Liver (tissue), 9 donors: ENCODE measurements around the gene SYT15. TPM values are rescaled to one million over a fixed set of nuclear protein-coding genes. Genes with fewer than 3 reads are reported as not detected.

ENCODE experiments used
- DNase-seq: peaks from one replicate; pipeline ENCODE4 v3.0.0-alpha.2; 2017; ENCODE audit warnings: low spot score
- H3K27ac ChIP-seq, 2 donors: one replicate each; pipeline ENCODE4 v1.7.0; 2013; ENCODE audit warnings: inconsistent platforms in 2 of 2, low read length in 2 of 2, control low read depth in 1 of 2, low read depth in 1 of 2, mild to moderate bottlenecking in 1 of 2
- H3K27me3 ChIP-seq, 4 donors: one replicate each; pipeline versions ENCODE4 v1.6.1 to v1.7.0; 2013; ENCODE audit warnings: low read length in 3 of 4, inconsistent platforms in 1 of 4, mild to moderate bottlenecking in 1 of 4, moderate library complexity in 1 of 4; ENCODE audit not compliant: control insufficient read depth in 4 of 4, insufficient read depth in 4 of 4
- H3K36me3 ChIP-seq, 4 donors: one replicate each; pipeline versions ENCODE4 v1.6.1 to v1.7.0; 2013; ENCODE audit warnings: low read length in 3 of 4, mild to moderate bottlenecking in 3 of 4, low read depth in 1 of 4, moderate library complexity in 1 of 4; ENCODE audit not compliant: control insufficient read depth in 4 of 4, insufficient read depth in 3 of 4
- H3K4me1 ChIP-seq, 4 donors: one replicate each; pipeline versions ENCODE4 v1.6.1 to v1.7.0; 2013; ENCODE audit warnings: low read length in 3 of 4, mild to moderate bottlenecking in 3 of 4, moderate library complexity in 1 of 4; ENCODE audit not compliant: control insufficient read depth in 4 of 4, insufficient read depth in 4 of 4
- H3K4me3 ChIP-seq, 3 donors: one replicate each; pipeline versions ENCODE4 v1.6.1 to v1.7.0; 2013; ENCODE audit warnings: low read length in 3 of 3, control low read depth in 1 of 3, low read depth in 1 of 3, mild to moderate bottlenecking in 1 of 3
- H3K9ac ChIP-seq, 2 donors: one replicate each; pipeline ENCODE4 v1.7.0; 2013; ENCODE audit warnings: low read length in 2 of 2, mild to moderate bottlenecking in 2 of 2, moderate library complexity in 2 of 2, control low read depth in 1 of 2, low read depth in 1 of 2
- H3K9me3 ChIP-seq, 4 donors: one replicate each; pipeline versions ENCODE4 v1.6.1 to v1.7.0; 2013; ENCODE audit warnings: low read length in 3 of 4; ENCODE audit not compliant: control insufficient read depth in 4 of 4
- ATF3 ChIP-seq: IDR thresholded peaks from 2 replicates; pipeline ENCODE4 v1.6.1; 2016; ENCODE audit warnings: antibody characterized with exemption
- CTCF ChIP-seq: fragments of 150-350 bp; IDR thresholded peaks from 2 replicates; pipeline ENCODE4 v1.5.1; 2017; ENCODE audit warnings: improper control_type of control experiment, low read depth, low read length; ENCODE audit not compliant: missing input control
- EGR1 ChIP-seq, 2 donors: IDR thresholded peaks; 2 replicates each; pipeline ENCODE4 v1.6.1; 2016 to 2018; ENCODE audit warnings: antibody characterized with exemption in 2 of 2, low read depth in 2 of 2
- FOXA1 ChIP-seq: IDR thresholded peaks from 2 replicates; pipeline ENCODE4 v1.6.1; 2016; ENCODE audit warnings: antibody characterized with exemption
- FOXA2 ChIP-seq: IDR thresholded peaks from 2 replicates; pipeline ENCODE4 v1.6.1; 2016; ENCODE audit warnings: antibody characterized with exemption
- GABPA ChIP-seq, 2 donors: IDR thresholded peaks in 1 of 2; conservative IDR thresholded peaks in 1 of 2; 2 replicates each; pipeline ENCODE4 v1.6.1; 2016; ENCODE audit warnings: antibody characterized with exemption in 2 of 2, mild to moderate bottlenecking in 1 of 2, moderate library complexity in 1 of 2
- HNF4A ChIP-seq, 2 donors: conservative IDR thresholded peaks; 2 replicates each; pipeline ENCODE4 v1.6.1; 2016; ENCODE audit warnings: antibody characterized with exemption in 2 of 2, mild to moderate bottlenecking in 2 of 2
- HNF4G ChIP-seq: IDR thresholded peaks from 2 replicates; pipeline ENCODE4 v1.6.1; 2016; ENCODE audit warnings: antibody characterized with exemption
- JUND ChIP-seq, 2 donors: IDR thresholded peaks; 2 replicates each; pipeline ENCODE4 v1.6.1; 2016; ENCODE audit warnings: antibody characterized with exemption in 2 of 2
- MAX ChIP-seq: IDR thresholded peaks from 2 replicates; pipeline ENCODE4 v1.6.1; 2016; ENCODE audit warnings: antibody characterized with exemption
- NR2F2 ChIP-seq: IDR thresholded peaks from 2 replicates; pipeline ENCODE4 v1.6.1; 2016; ENCODE audit warnings: antibody characterized with exemption
- RAD21 ChIP-seq, 2 donors: IDR thresholded peaks; 2 replicates each; pipeline ENCODE4 v1.6.1; 2016; ENCODE audit warnings: antibody characterized with exemption in 2 of 2, mild to moderate bottlenecking in 2 of 2
- REST ChIP-seq: IDR thresholded peaks from 2 replicates; pipeline ENCODE4 v1.6.1; 2016; ENCODE audit warnings: antibody characterized with exemption, mild to moderate bottlenecking
- RXRA ChIP-seq, 2 donors: IDR thresholded peaks; 2 replicates each; pipeline ENCODE4 v1.6.1; 2017 to 2018; ENCODE audit warnings: antibody characterized with exemption in 2 of 2, mild to moderate bottlenecking in 1 of 2
- SP1 ChIP-seq: IDR thresholded peaks from 2 replicates; pipeline ENCODE4 v1.6.1; 2018; ENCODE audit warnings: antibody characterized with exemption, mild to moderate bottlenecking
- TAF1 ChIP-seq: conservative IDR thresholded peaks from 2 replicates; pipeline ENCODE4 v1.6.1; 2016; ENCODE audit warnings: antibody characterized with exemption, mild to moderate bottlenecking
- YY1 ChIP-seq: IDR thresholded peaks from 2 replicates; pipeline ENCODE4 v1.6.1; 2016; ENCODE audit warnings: antibody characterized with exemption, mild to moderate bottlenecking
- ZBTB33 ChIP-seq: IDR thresholded peaks from 2 replicates; pipeline ENCODE4 v1.6.1; 2016; ENCODE audit warnings: antibody characterized with exemption
- WGBS: extraction: QIAGEN DNeasy Blood & Tissue Kit; methylation state at CpG from one replicate; pipeline ENCODE4 v1.1.7; 2013; 5-methylcytosine and 5-hydroxymethylcytosine counted together
- polyA plus RNA-seq, 2 donors: library from polyadenylated mRNA; stranded (reverse) in 1 of 2; unstranded in 1 of 2; fragments of 200-250 nt in 1 of 2; fragments of >200 nt in 1 of 2; fragmentation: Nextera tagmentation in 1 of 2; extraction: Ambion mirVana in 1 of 2; gene quantifications; one replicate each; pipeline versions ENCODE4 v1.2.1 to v1.2.3, GENCODE V29; 2013 to 2015
- total RNA-seq, 2 donors: library from RNA; depleted of rRNA; stranded (reverse); fragments of >200 nt; gene quantifications; one replicate each; pipeline ENCODE4 v1.2.3, GENCODE V29; 2014
- donor health status: healthy.
- donor health status: healthy.
- donor health status: healthy.
- donor health status: healthy.
- donor health status: healthy.

The SYT15 gene
- total and polyA plus RNA-seq, 4 donors: 0.35 to 1.8 (median 0.78) TPM

GRCh38 chr10:46543466-46544377 is 35.2 kb upstream of the SYT15 start:
- no peaks in the 10 kb centered on the region for H3K27me3 ChIP-seq
- no peak for TF ChIP-seq TAF1
- no peak for TF ChIP-seq ZBTB33
- no peak for TF ChIP-seq RXRA (IDR thresholded peaks at IDR 0.05)
- no peak for TF ChIP-seq SP1
- no peak for TF ChIP-seq EGR1 (IDR thresholded peaks at IDR 0.05; ENCODE audit: low read depth in 2 of 2)
- TF ChIP-seq NR2F2: no peak
- TF ChIP-seq FOXA1: no peak
- TF ChIP-seq GABPA (IDR thresholded peaks at IDR 0.05 in 1 of 2, conservative IDR thresholded peaks at IDR 0.05 in 1 of 2): no peak
- no peak for TF ChIP-seq YY1
- TF ChIP-seq FOXA2: no peak
- no peak for TF ChIP-seq MAX
- no peak for TF ChIP-seq HNF4A (conservative IDR thresholded peaks at IDR 0.05)
- TF ChIP-seq ATF3: no peak
- no peak for TF ChIP-seq REST
- no peak for TF ChIP-seq RAD21 (IDR thresholded peaks at IDR 0.05)
- no peak for TF ChIP-seq HNF4G
- no peak for TF ChIP-seq CTCF
- TF ChIP-seq JUND (IDR thresholded peaks at IDR 0.05): no peak
- 91% methylated on average over 14 of the region's 14 CpGs for WGBS
- peaks cover 0 to 2% (median 0%) of the 10 kb centered on the region in 4 donors for H3K4me1 ChIP-seq
- no peak overlapping the region for H3K4me3 ChIP-seq
- DNase-seq: no peak
- H3K36me3 ChIP-seq: no peaks in the 10 kb centered on the region
- H3K9me3 ChIP-seq: no peaks in the 10 kb centered on the region
- no peak overlapping the region for H3K27ac ChIP-seq
- H3K9ac ChIP-seq: no peak overlapping the region
